Astrocyte (in vitro differentiated cells and primary cell): ENCODE measurements around the gene SLC2A8. TPM values are rescaled to one million over a fixed set of nuclear protein-coding genes. Genes with fewer than 3 reads are reported as not detected.

Experiments
- DNase-seq: peaks from one replicate; pipeline ENCODE4 v3.0.0-alpha.2; 2010; ENCODE audit warnings: low read depth
- FAIRE-seq: peaks from 2 replicates; lab custom pipeline; 2011; peaks lifted over from hg19 to GRCh38; lab: Jason Lieb, UNC
- H2AFZ ChIP-seq: 2 replicates; pipeline ENCODE4 v1.6.0; 2012; ENCODE audit warnings: low read depth, low read length, inconsistent platforms
- H3K27ac ChIP-seq: 2 replicates; pipeline ENCODE4 v1.5.1; 2011; ENCODE audit warnings: low read depth, low read length, inconsistent platforms
- H3K27me3 ChIP-seq: 2 replicates; pipeline ENCODE4 v1.6.0; 2011; ENCODE audit warnings: low read length, inconsistent platforms; ENCODE audit not compliant: insufficient read depth
- H3K36me3 ChIP-seq: 2 replicates; pipeline ENCODE4 v1.5.1; 2011; ENCODE audit warnings: low read length, inconsistent platforms; ENCODE audit not compliant: insufficient read depth
- H3K4me1 ChIP-seq: 2 replicates; pipeline ENCODE4 v1.5.1; 2011; ENCODE audit warnings: low read length, inconsistent platforms; ENCODE audit not compliant: insufficient read depth
- H3K4me2 ChIP-seq: 2 replicates; pipeline ENCODE4 v1.6.0; 2012; ENCODE audit warnings: low read length, inconsistent platforms
- H3K4me3 ChIP-seq: 2 replicates; pipeline ENCODE4 v1.5.1; 2011; ENCODE audit warnings: low read depth, mild to moderate bottlenecking, low read length, inconsistent platforms; ENCODE audit not compliant: insufficient read depth
- H3K79me2 ChIP-seq: 2 replicates; pipeline ENCODE4 v1.6.0; 2012; ENCODE audit warnings: mild to moderate bottlenecking, low read length, inconsistent platforms; ENCODE audit not compliant: insufficient read depth
- H3K9ac ChIP-seq: 2 replicates; pipeline ENCODE4 v1.6.0; 2012; ENCODE audit warnings: mild to moderate bottlenecking, low read length, inconsistent platforms
- H3K9me3 ChIP-seq: 2 replicates; pipeline ENCODE4 v1.5.1; 2012; ENCODE audit warnings: low read depth, mild to moderate bottlenecking, low read length, inconsistent platforms; ENCODE audit not compliant: insufficient read depth
- H4K20me1 ChIP-seq: 2 replicates; pipeline ENCODE4 v1.6.0; 2012; ENCODE audit warnings: low read length, inconsistent platforms; ENCODE audit not compliant: insufficient read depth
- H3K27ac Mint-ChIP-seq: one replicate; pipeline ENCODE4 v1.8.0; 2021; ENCODE audit warnings: mild to moderate bottlenecking, mixed read lengths; ENCODE audit not compliant: unreplicated experiment
- H3K27me3 Mint-ChIP-seq: one replicate; pipeline ENCODE4 v1.8.0; 2021; ENCODE audit warnings: low read depth, mixed read lengths; ENCODE audit not compliant: unreplicated experiment
- H3K36me3 Mint-ChIP-seq: one replicate; pipeline ENCODE4 v1.8.0; 2021; ENCODE audit warnings: low read depth, mixed read lengths; ENCODE audit not compliant: unreplicated experiment
- H3K4me1 Mint-ChIP-seq: one replicate; pipeline ENCODE4 v1.8.0; 2021; ENCODE audit warnings: low read depth, mixed read lengths; ENCODE audit not compliant: unreplicated experiment
- H3K4me3 Mint-ChIP-seq: one replicate; pipeline ENCODE4 v1.8.0; 2021; ENCODE audit warnings: mild to moderate bottlenecking, moderate library complexity, mixed read lengths; ENCODE audit not compliant: unreplicated experiment
- H3K9me3 Mint-ChIP-seq: one replicate; pipeline ENCODE4 v1.8.0; 2021; ENCODE audit warnings: mild to moderate bottlenecking, mixed read lengths; ENCODE audit not compliant: unreplicated experiment
- CTCF ChIP-seq: IDR thresholded peaks from 2 replicates; pipeline ENCODE4 v1.5.1; 2011; ENCODE audit warnings: low read depth, mild to moderate bottlenecking, inconsistent platforms, low read length, moderate library complexity; ENCODE audit not compliant: insufficient read depth
- EZH2 ChIP-seq: IDR thresholded peaks from 2 replicates; pipeline ENCODE4 v1.6.1; 2012; ENCODE audit warnings: mild to moderate bottlenecking, low read length, inconsistent platforms; ENCODE audit not compliant: insufficient read depth
- total RNA-seq: library from RNA; stranded (reverse); gene quantifications from 2 replicates; pipeline ENCODE4 v1.2.1, GENCODE V29; 2021

SLC2A8 gene
- total RNA-seq, 1 donor from 2014 or later, result 18.8 TPM

DNA sequence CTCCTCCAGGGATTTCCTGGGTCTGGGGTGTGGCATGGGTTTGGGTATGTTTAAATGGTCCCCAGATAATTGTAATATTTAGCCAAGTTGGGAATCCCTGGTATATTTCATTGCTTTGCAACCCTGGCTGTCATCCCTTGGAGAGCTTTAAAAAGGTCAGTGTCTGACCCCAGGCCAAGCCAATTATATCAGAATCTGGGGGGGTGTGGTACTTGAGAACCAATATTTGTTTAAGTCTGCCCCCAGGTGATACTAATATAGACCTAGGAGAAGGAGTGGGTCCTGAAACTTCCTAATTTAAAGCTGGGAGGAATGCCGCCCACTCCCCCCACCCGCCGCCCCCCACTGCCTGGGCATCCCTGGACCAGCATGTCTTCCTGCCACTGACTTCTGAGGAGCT lies 38.2 kb upstream of the SLC2A8 start:
- Histone ChIP-seq H3K4me3 (no peak overlapping the region), H3K9ac (no peak overlapping the region), H4K20me1 (no peaks in the 10 kb centered on the region), H3K36me3 (no peaks in the 10 kb centered on the region), H3K4me2 (no peak overlapping the region), H2AFZ (no peak overlapping the region), H3K27me3 (no peaks in the 10 kb centered on the region), H3K4me1 (no peaks in the 10 kb centered on the region), H3K79me2 (no peaks in the 10 kb centered on the region), H3K9me3 (no peaks in the 10 kb centered on the region), H3K27ac (no peak overlapping the region)
- no peak overlapping the region for H3K27ac Mint-ChIP-seq
- no peak for TF ChIP-seq EZH2
- no peak for TF ChIP-seq CTCF
- H3K36me3 Mint-ChIP-seq, result peaks cover 2% of the 10 kb centered on the region
- H3K9me3 Mint-ChIP-seq, result no peaks in the 10 kb centered on the region
- FAIRE-seq, result no peak
- peaks cover 7% of the 10 kb centered on the region for H3K4me1 Mint-ChIP-seq
- no peak overlapping the region for H3K4me3 Mint-ChIP-seq
- H3K27me3 Mint-ChIP-seq, result peaks cover 24% of the 10 kb centered on the region
- no peak for DNase-seq

DNA sequence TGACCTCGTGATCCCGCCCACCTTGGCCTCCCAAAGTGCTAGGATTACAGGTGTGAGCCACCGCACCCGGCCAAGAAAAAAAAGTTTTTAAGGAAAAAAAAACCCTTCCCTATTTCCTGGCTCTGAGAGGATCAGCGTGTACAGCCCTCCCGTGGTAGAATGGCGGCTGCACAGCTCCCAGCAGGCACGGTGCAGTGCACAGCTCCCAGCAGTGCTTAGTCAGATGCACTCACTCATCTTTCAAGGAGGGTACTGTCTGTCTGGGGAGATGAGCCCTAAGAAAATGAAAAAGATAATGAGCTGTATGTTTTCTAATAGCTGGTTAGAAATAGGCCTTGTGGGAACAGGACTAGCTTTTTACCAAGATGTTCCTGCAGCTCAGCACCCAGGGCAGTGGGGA lies 36.7 kb upstream of the SLC2A8 start:
- H3K4me1 ChIP-seq, result no peaks in the 10 kb centered on the region
- Mint-ChIP-seq H3K36me3 (peaks cover 4% of the 10 kb centered on the region), H3K4me3 (no peak overlapping the region), H3K27me3 (peaks cover 27% of the 10 kb centered on the region), H3K4me1 (peaks cover 7% of the 10 kb centered on the region), H3K9me3 (no peaks in the 10 kb centered on the region), H3K27ac (no peak overlapping the region)
- H3K9ac ChIP-seq, result no peak overlapping the region
- TF ChIP-seq CTCF (peak; percentile 33), EZH2 (no peak)
- H3K27me3 ChIP-seq, result no peaks in the 10 kb centered on the region
- no peak overlapping the region for H3K4me3 ChIP-seq
- H3K9me3 ChIP-seq, result no peaks in the 10 kb centered on the region
- DNase-seq (no peak), FAIRE-seq (no peak)
- no peaks in the 10 kb centered on the region for H3K79me2 ChIP-seq
- H3K36me3 ChIP-seq, result no peaks in the 10 kb centered on the region
- no peak overlapping the region for H2AFZ ChIP-seq
- H3K27ac ChIP-seq, result no peak overlapping the region
- no peaks in the 10 kb centered on the region for H4K20me1 ChIP-seq
- no peak overlapping the region for H3K4me2 ChIP-seq

- no peaks in the 10 kb centered on the region for H4K20me1 ChIP-seq
- TF ChIP-seq EZH2 (no peak), CTCF (no peak)
- Mint-ChIP-seq H3K27ac (no peak overlapping the region), H3K4me3 (no peak overlapping the region), H3K9me3 (no peaks in the 10 kb centered on the region), H3K4me1 (peaks cover 7% of the 10 kb centered on the region), H3K27me3 (peaks cover 22% of the 10 kb centered on the region), H3K36me3 (peaks cover 6% of the 10 kb centered on the region)
- H2AFZ ChIP-seq, result no peak overlapping the region
- peak; percentile 9 for DNase-seq
- H3K4me3 ChIP-seq, result no peak overlapping the region
- H3K9me3 ChIP-seq, result no peaks in the 10 kb centered on the region
- H3K79me2 ChIP-seq, result no peaks in the 10 kb centered on the region
- FAIRE-seq, result no peak
- H3K36me3 ChIP-seq, result no peaks in the 10 kb centered on the region
- H3K27me3 ChIP-seq, result no peaks in the 10 kb centered on the region
- H3K9ac ChIP-seq, result no peak overlapping the region
- H3K27ac ChIP-seq, result no peak overlapping the region
- H3K4me1 ChIP-seq, result no peaks in the 10 kb centered on the region
- H3K4me2 ChIP-seq, result no peak overlapping the region
Measured at GRCh38 chr9:127360829-127361228, 36.1 kb upstream of the SLC2A8 start.
